Activated T-helper 1 cell treated with anti-CD3 and anti-CD28 coated beads, Interleukin-12 subunit alpha, Interleukin-12 subunit beta, Interleukin-2, Interleukin-4 antibody, amounts not matched to agents 30 ng/mL and 10 ng/mL and 1 ng/mL, durations not matched to agents 14 hours and 24 hours and 36 hours (primary cell): ENCODE results near the gene PSTPIP1. TPM values are rescaled to one million over a fixed set of nuclear protein-coding genes. Genes with fewer than 3 reads are reported as not detected.
A peak's percentile ranks its signal among the peaks of the same experiment; 100 is the strongest.

Experiments used
- DNase-seq: peaks from one replicate; pipeline ENCODE4 v3.0.0; 2021; ENCODE audit warnings: low spot score
- H3K27ac Mint-ChIP-seq: one replicate; pipeline ENCODE4 v1.8.0; 2021; ENCODE audit warnings: mild to moderate bottlenecking, mixed read lengths
- H3K27me3 Mint-ChIP-seq: one replicate; pipeline ENCODE4 v1.8.0; 2022; ENCODE audit warnings: mild to moderate bottlenecking, moderate library complexity, mixed read lengths; ENCODE audit not compliant: insufficient read depth
- H3K36me3 Mint-ChIP-seq: one replicate; pipeline ENCODE4 v1.8.0; 2021; ENCODE audit warnings: low read depth, mixed read lengths
- H3K4me1 Mint-ChIP-seq: one replicate; pipeline ENCODE4 v1.8.0; 2021; ENCODE audit warnings: low read depth, mixed read lengths
- H3K4me3 Mint-ChIP-seq: one replicate; pipeline ENCODE4 v1.8.0; 2021; ENCODE audit warnings: mild to moderate bottlenecking, moderate library complexity, mixed read lengths
- H3K9me3 Mint-ChIP-seq: one replicate; pipeline ENCODE4 v1.8.0; 2021; ENCODE audit warnings: mixed read lengths
- intact Hi-C: fragments of 100-400 bp; cut with micrococcal nuclease; formaldehyde crosslinking; loops from one replicate; pipeline ENCODE4 v1.15.1; 2024
- total RNA-seq: library from RNA; stranded (reverse); gene quantifications from 2 replicates; pipeline ENCODE4 v1.2.3, GENCODE V29; 2022

The PSTPIP1 gene
- total RNA-seq, 1 donor from 2014 or later, result 226 TPM

DNA sequence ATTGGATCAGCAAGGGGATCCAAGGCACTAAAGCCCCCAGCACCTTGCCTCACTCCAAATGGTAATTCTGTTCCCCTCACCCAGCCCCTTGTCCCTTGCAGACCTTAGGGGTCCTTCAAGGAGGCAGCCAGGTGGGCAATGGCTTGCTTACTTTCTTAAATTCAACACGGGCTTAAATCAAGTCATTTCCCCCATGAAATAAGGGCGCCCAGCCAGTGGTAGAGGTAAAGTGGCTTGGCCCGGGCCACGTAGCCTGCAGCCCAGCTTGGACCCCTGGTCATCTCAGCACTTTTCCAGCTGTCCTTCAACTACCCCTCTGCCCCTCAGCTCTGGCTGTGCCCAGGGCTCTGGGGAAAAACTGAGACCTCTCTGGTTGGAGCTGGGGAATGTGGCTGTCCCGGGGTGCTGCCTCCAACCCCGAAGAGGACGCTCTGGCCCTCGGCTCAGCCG, 1.2 kb downstream of the PSTPIP1 start:
- Mint-ChIP-seq H3K4me3 (peak overlapping the region; percentile 95), H3K27ac (peak overlapping the region; percentile 89), H3K4me1 (peaks cover 81% of the 10 kb centered on the region), H3K36me3 (peaks cover 31% of the 10 kb centered on the region), H3K9me3 (no peaks in the 10 kb centered on the region), H3K27me3 (no peaks in the 10 kb centered on the region)
- DNase-seq, result no peak
- intact Hi-C loops, result loop anchor here (2.0 kb wide), 1 partner anchor 27 kb away; no protein-coding TSS in a partner anchor

DNA sequence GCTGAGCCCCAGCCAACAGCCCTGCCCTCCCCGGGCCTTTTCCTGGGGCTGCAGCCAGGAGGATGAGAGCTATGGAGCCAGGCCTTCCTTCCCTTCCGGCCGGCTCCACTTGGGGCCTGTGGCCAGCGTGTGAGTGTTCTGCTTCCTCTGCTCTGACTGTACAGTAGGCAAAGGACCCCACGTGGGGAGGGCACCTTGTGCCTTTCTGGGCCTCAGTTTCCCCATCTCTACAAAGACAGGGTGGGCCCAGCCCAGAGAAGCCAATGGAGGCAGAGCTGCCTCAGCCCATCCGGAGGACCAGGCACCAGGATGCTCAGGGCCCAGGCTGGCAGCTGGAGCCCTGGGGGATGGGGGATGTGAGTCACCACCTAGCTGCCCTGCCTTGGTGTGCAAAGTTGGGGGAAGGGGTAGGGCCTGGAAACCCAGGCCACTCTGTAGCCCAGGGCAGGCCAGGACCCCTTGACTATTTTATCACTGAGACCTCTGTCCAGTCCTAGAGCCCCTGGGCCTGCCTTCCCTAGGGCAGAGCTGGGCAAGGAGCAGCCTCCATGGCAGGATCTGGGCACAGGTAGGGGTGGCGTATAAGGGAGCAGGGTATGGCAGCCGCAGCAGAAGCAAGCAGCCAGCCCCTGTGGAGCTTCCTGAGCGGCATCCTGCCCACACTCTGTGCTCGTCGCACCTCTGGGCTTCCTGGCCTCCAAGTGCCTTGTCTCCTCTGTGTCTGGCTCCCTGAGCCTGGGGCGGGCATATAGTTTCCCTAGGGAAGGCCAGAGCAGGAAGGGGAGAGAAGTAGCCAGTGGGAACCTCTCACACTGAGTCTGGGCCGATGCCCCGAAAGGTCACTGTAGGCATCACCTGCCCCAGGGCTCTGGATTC, 1.8 kb downstream of the PSTPIP1 start:
- H3K4me3 Mint-ChIP-seq, result peak overlapping the region; percentile 95
- H3K9me3 Mint-ChIP-seq, result no peaks in the 10 kb centered on the region
- DNase-seq, result no peak
- peak overlapping the region; percentile 89 for H3K27ac Mint-ChIP-seq
- peaks cover 81% of the 10 kb centered on the region for H3K4me1 Mint-ChIP-seq
- H3K27me3 Mint-ChIP-seq, result no peaks in the 10 kb centered on the region
- intact Hi-C loops, result loop anchor here (1.0 to 2.0 kb wide), 3 partner anchors 8 to 26 kb away; no protein-coding TSS in a partner anchor
- H3K36me3 Mint-ChIP-seq, result peaks cover 38% of the 10 kb centered on the region

DNA sequence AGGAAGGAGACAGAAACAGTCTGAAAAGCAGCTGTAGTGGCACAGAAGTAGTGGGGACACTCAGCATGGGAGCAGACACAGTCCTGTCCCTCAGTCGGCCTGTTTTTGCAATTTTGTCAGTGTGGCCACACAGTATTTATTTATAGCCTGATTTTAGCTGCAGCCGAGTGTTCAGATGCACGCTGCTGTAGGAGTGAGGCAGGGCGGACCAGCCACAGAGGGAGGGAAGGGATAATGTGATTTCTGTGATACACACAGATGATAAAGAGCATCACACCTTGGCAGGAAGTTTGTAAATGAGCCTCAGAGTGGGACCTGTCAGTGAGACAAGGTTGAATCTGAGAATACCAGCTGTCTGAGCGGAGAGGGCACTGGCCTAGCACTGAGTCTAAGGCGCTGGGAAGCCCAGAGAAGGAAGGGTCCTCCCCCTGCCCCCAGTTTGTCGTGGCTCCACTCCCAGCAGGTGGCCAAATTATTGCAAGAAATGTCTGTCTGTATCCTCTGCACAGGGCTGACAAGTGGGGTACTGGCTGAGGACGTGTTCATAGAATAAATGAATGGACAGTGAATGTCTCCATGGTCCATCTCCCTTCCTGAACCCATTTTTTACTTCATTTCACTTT, 3.8 kb downstream of the PSTPIP1 start:
- Mint-ChIP-seq H3K36me3 (peaks cover 50% of the 10 kb centered on the region), H3K4me3 (peak overlapping the region; percentile 95), H3K9me3 (no peaks in the 10 kb centered on the region), H3K27ac (peak overlapping the region; percentile 89), H3K27me3 (no peaks in the 10 kb centered on the region), H3K4me1 (peaks cover 81% of the 10 kb centered on the region)
- intact Hi-C loops, result no loop called here
- no peak for DNase-seq

DNA sequence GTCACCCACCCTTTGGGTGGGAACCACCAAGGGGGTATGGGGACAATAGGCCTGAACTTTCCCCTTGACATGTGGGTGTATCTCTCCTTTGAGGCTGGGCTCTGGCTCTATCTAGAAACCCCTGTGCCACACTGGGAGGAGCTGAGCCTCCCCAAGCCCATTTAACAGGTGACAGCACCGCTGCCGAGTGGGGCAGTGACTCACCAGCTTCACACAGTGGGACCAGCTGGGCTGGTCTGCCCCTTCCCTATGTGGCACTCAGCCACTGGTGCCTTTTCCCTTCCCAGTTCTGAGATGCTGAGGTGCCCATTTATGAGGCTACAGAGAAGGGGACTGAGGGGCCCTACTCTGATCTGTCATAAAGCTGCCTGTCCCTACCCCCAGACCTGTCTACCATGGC, 5.1 kb downstream of the PSTPIP1 start:
- intact Hi-C loops, result loop anchor here (5.0 kb wide), 1 partner anchor 422 kb away; the partner anchor contains the start of genes HMG20A and PEAK1

DNA sequence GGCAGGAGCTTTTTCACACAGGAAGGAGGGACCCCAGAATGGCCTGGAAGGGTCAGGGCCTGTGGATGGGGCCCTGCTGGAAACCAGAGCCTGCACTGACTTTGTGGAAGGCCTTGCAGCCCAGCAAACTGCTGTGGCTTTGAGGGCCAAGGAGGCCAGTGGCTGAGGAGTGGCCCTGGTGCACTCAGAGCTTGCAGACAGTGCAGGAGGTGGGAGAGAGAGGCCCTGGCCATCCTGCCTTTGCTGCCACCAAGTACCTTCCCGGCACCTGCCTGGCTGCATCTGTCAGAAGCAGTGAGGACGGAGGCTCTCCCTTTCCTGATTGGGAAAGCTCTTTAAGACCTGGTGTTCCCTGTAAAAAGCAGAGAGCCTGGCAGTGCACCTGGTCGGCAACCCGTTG, 6.4 kb downstream of the PSTPIP1 start:
- peak overlapping the region; percentile 76 for H3K27ac Mint-ChIP-seq
- DNase-seq, result no peak
- peaks cover 66% of the 10 kb centered on the region for H3K36me3 Mint-ChIP-seq
- H3K27me3 Mint-ChIP-seq, result no peaks in the 10 kb centered on the region
- intact Hi-C loops, result loop anchor here (5.0 kb wide), 1 partner anchor 421 kb away; the partner anchor contains the start of genes HMG20A and PEAK1
- peaks cover 91% of the 10 kb centered on the region for H3K4me1 Mint-ChIP-seq
- H3K4me3 Mint-ChIP-seq, result peak overlapping the region; percentile 69
- H3K9me3 Mint-ChIP-seq, result no peaks in the 10 kb centered on the region

More for the DNA sequence above, 5.1 kb downstream of the PSTPIP1 start:
- Mint-ChIP-seq H3K4me3 (peak overlapping the region; percentile 47), H3K4me1 (peaks cover 80% of the 10 kb centered on the region), H3K27ac (no peak overlapping the region), H3K36me3 (peaks cover 61% of the 10 kb centered on the region), H3K9me3 (no peaks in the 10 kb centered on the region), H3K27me3 (no peaks in the 10 kb centered on the region)
- DNase-seq, result no peak

DNA sequence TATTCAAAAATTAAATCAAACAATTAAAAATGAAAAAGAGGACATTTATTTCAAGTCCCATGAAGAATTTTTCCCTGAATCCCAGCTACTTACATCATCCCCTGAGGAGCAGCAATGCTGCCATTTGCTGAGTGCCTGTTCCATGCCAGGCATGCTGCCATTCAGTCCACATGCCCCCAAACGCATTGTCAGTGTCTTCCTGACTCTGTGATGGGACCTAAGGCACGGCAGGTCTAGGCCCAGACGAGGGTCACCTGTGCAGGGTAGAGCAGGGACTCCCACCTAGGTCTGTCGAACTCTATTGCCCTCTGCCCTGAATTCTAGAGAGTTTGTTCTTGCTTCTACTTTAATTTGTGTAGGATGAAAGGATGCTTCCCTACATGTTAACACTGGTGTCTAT, 7.0 kb downstream of the PSTPIP1 start:
- intact Hi-C loops, result loop anchor here (2.0 to 5.0 kb wide), 3 partner anchors 19 to 420 kb away; partner anchors contain the start of genes HMG20A, PEAK1 and RCN2
- no peak for DNase-seq
- H3K4me1 Mint-ChIP-seq, result peaks cover 97% of the 10 kb centered on the region
- no peaks in the 10 kb centered on the region for H3K9me3 Mint-ChIP-seq
- H3K27me3 Mint-ChIP-seq, result no peaks in the 10 kb centered on the region
- H3K4me3 Mint-ChIP-seq, result peak overlapping the region; percentile 80
- peaks cover 71% of the 10 kb centered on the region for H3K36me3 Mint-ChIP-seq
- H3K27ac Mint-ChIP-seq, result peak overlapping the region; percentile 96

DNA sequence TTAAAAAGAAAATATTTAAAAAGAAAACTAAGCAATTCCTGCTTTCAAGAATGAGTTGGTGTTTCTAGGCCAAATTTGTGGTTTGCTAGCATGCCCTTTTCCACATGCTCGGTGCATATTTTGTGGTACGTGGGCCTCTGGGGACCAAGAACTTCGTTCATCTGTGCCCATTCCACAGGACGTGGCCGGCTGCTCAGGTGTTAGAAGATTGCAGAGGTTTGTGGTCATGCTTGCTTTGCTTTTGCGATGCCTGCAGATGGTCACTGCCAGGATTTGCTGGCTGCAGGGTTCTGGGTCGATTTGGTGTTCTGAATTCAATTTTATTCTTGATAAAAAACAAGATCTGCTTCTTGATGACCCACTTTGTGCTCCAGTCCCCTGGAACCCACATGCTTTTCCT, 7.5 kb downstream of the PSTPIP1 start:
- peak overlapping the region; percentile 80 for H3K4me3 Mint-ChIP-seq
- DNase-seq, result no peak
- H3K4me1 Mint-ChIP-seq, result peaks cover 94% of the 10 kb centered on the region
- H3K27me3 Mint-ChIP-seq, result no peaks in the 10 kb centered on the region
- peak overlapping the region; percentile 96 for H3K27ac Mint-ChIP-seq
- H3K36me3 Mint-ChIP-seq, result peaks cover 68% of the 10 kb centered on the region
- intact Hi-C loops, result loop anchor here (2.0 to 5.0 kb wide), 3 partner anchors 18 to 420 kb away; partner anchors contain the start of genes HMG20A, PEAK1 and RCN2
- H3K9me3 Mint-ChIP-seq, result no peaks in the 10 kb centered on the region

DNA sequence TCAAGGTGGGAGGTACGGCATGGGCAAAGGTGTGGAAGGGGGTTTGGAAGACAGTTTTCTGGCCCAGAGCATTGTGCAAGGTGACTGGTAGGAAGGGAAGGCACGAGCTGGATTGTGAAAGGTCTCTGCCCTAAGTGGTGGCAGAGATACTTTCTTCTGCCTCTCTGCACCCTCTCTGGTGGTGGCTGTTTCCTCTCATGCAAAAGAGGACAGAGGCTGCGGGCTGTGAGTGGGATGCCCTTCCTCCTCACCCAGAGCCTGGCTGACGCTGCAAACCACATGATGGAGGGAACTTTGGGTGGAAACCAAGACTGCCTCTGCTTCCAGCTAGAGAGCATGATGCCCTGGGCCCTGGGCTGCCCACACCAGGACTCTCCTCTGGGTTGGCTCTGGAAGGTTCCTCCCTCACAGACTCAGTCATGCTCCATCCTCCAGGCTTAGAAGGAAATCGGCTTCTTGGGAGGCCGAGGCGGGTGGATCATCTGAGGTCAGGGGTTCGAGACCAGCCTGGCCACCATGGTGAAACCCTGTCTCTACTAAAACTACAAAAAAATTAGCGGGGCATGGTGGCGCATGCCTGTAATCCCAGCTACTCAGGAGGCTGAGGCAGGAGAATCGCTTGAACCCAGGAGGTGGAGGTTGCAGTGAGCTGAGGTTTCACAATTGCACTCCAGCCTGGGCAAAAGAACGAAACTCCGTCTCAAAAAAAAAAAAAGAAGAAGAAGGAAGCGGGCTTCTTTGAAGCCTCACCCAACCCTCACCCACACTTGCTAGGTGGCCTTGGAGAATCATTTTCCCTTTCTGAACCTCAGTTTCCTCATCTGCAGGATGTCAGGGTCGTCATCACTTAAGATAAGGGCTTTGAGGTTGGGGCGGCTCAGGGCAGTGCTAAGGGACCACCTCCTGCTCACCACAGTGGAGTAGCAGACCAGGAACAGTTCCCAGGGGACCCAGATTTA, 8.3 kb downstream of the PSTPIP1 start:
- intact Hi-C loops, result loop anchor here (1.0 to 5.0 kb wide), 7 partner anchors 8 to 419 kb away; partner anchors contain the start of genes HMG20A, PEAK1, PSTPIP1 and RCN2
- H3K27ac Mint-ChIP-seq, result peak overlapping the region; percentile 96

DNA sequence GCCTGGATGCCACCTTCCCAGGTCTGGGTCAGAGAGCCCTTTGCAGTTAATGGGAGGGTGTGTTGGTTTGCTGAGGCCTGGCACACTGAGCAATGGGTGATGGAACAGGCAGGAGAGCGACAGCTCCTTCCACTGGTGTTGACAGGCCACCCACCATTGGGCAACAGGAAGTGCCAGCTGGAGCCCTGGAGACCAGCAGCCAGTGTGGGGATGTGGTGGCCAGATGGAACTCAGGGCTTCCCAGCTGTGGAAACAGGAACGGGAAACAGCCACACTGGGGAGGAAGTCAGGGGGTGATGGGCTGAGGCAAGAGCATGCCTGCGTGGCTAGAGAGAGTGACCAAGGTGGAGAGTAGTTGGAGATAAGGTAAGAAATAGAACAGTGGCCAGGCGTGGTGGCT, 9.3 kb downstream of the PSTPIP1 start:
- no peaks in the 10 kb centered on the region for H3K9me3 Mint-ChIP-seq
- H3K4me1 Mint-ChIP-seq, result peaks cover 84% of the 10 kb centered on the region
- H3K4me3 Mint-ChIP-seq, result peak overlapping the region; percentile 80
- intact Hi-C loops, result loop anchor here (5.0 kb wide), 1 partner anchor 418 kb away; the partner anchor contains the start of genes HMG20A and PEAK1
- H3K27ac Mint-ChIP-seq, result peak overlapping the region; percentile 96
- H3K27me3 Mint-ChIP-seq, result no peaks in the 10 kb centered on the region
- no peak for DNase-seq
- H3K36me3 Mint-ChIP-seq, result peaks cover 54% of the 10 kb centered on the region

More for the DNA sequence above, 8.3 kb downstream of the PSTPIP1 start:
- H3K9me3 Mint-ChIP-seq, result no peaks in the 10 kb centered on the region
- peaks cover 61% of the 10 kb centered on the region for H3K36me3 Mint-ChIP-seq
- H3K4me3 Mint-ChIP-seq, result peak overlapping the region; percentile 80
- no peaks in the 10 kb centered on the region for H3K27me3 Mint-ChIP-seq
- peak; percentile 74 for DNase-seq
- H3K4me1 Mint-ChIP-seq, result peaks cover 86% of the 10 kb centered on the region

DNA sequence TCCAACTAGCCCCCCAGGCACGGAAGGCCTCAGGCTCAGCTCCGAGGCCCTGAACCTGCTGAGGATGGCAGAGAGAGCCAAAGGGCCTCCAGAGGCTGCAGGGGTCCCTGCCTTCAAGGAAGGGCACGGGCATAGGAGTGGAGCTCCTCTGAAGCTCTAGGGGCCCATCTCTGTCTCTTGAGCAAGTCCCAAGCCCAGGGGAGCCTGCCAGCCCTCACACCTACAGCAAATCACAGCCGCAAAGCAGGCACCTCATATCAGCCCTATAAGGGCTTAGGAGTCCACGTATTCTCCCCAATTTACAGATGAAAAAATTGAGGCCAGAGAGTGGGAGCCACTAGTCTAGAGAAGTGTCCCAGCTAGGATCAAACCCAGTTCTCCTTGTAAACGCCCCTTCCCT, 14.2 kb downstream of the PSTPIP1 start:
- peaks cover 83% of the 10 kb centered on the region for H3K4me1 Mint-ChIP-seq
- H3K27ac Mint-ChIP-seq, result peak overlapping the region; percentile 48
- intact Hi-C loops, result no loop called here
- no peak overlapping the region for H3K4me3 Mint-ChIP-seq
- peaks cover 55% of the 10 kb centered on the region for H3K36me3 Mint-ChIP-seq
- no peaks in the 10 kb centered on the region for H3K9me3 Mint-ChIP-seq
- DNase-seq, result no peak
- no peaks in the 10 kb centered on the region for H3K27me3 Mint-ChIP-seq

- H3K4me1 Mint-ChIP-seq, result peaks cover 83% of the 10 kb centered on the region
- peak overlapping the region; percentile 84 for H3K27ac Mint-ChIP-seq
- H3K9me3 Mint-ChIP-seq, result no peaks in the 10 kb centered on the region
- H3K36me3 Mint-ChIP-seq, result peaks cover 49% of the 10 kb centered on the region
- DNase-seq, result no peak
- H3K4me3 Mint-ChIP-seq, result no peak overlapping the region
- no peaks in the 10 kb centered on the region for H3K27me3 Mint-ChIP-seq
- intact Hi-C loops, result loop anchor here (5.0 to 10.0 kb wide), 3 partner anchors 107 to 1365 kb away; partner anchors contain the start of genes IMP3 and SNX33
These were observed 14.9 kb downstream of the PSTPIP1 start for GRCh38 chr15:77009646-77010311.
